Measurements from ENCODE around the gene KCNQ1.

DNA sequence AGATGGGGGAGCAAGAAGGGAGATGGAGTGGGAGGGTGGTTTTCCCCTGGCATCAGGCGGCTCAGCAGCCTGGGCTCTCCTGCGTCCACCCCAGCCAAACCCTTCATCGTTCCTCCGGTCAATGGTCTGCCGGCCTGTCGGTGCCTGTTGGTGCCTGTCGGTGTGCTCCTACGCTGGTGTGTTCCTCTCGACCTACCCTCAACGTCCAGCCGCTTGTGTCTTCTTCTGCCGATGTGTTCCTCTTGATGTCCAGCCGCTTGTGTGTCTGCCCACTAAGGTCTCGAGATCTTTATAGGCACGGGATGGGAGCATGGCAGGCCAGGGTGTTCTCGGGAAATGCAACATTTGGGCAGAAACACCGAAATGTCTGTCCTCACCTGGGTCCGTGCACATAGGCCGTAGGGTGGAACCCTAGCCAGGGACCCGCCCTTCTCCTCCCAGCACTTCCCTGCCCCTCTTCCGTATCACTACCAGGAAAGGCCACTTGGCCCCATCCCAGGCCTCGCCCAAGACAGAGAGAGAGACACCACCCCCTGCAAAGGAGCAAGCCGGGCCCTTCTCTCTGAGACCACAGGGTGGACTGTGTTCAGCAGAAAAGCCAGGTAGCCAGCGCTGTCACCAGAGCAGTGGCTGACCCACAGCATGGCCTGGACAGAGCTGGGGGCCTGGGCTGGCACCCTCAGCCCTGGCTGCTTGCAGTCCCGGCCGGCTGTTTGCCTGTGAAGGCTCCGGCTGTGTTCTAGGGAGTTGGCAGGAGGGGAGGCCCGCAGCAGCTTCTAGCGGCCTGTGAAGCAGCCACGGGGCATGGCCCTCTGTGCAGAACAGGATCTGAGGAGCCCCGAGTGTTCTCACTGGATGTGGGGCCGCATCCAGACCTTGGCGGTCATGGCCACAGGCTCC is 316.6 kb downstream of the KCNQ1 start:
- TF ChIP-seq, protein P1, sequence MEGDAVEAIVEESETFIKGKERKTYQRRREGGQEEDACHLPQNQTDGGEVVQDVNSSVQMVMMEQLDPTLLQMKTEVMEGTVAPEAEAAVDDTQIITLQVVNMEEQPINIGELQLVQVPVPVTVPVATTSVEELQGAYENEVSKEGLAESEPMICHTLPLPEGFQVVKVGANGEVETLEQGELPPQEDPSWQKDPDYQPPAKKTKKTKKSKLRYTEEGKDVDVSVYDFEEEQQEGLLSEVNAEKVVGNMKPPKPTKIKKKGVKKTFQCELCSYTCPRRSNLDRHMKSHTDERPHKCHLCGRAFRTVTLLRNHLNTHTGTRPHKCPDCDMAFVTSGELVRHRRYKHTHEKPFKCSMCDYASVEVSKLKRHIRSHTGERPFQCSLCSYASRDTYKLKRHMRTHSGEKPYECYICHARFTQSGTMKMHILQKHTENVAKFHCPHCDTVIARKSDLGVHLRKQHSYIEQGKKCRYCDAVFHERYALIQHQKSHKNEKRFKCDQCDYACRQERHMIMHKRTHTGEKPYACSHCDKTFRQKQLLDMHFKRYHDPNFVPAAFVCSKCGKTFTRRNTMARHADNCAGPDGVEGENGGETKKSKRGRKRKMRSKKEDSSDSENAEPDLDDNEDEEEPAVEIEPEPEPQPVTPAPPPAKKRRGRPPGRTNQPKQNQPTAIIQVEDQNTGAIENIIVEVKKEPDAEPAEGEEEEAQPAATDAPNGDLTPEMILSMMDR (conservative IDR thresholded peaks at IDR 0.05): no peak
- no peak for TF ChIP-seq EZH2 (IDR thresholded peaks at IDR 0.05; ENCODE audit: low read depth)
